Spleen (tissue), 11 donors: Measurements from ENCODE around the gene DOCK10. TPM values are rescaled to one million over a fixed set of nuclear protein-coding genes. Genes with fewer than 3 reads are reported as not detected.

Source experiments
- DNase-seq: peaks from one replicate; pipeline ENCODE4 v3.0.0-alpha.2; 2020
- H3K27ac ChIP-seq, 8 donors: fragments of 200-600 bp; sonication (generic) in 7 of 8; 1 replicate in 4 of 8; 2 replicates in 4 of 8; pipeline versions ENCODE4 v1.5.0 to v1.8.0; 2016 to 2021; ENCODE audit warnings: inconsistent platforms in 4 of 8, mild to moderate bottlenecking in 4 of 8, moderate library complexity in 1 of 8
- H3K27me3 ChIP-seq, 7 donors: fragments of 200-600 bp; sonication (generic) in 6 of 7; replicated peaks in 1 of 7; 1 replicate in 4 of 7; 2 replicates in 3 of 7; pipeline versions ENCODE4 v1.5.0 to v1.8.0; 2016 to 2021; ENCODE audit warnings: inconsistent platforms in 3 of 7, mild to moderate bottlenecking in 1 of 7
- H3K36me3 ChIP-seq, 6 donors: fragments of 200-600 bp; sonication (generic) in 5 of 6; 1 replicate in 4 of 6; 2 replicates in 2 of 6; pipeline versions ENCODE4 v1.5.0 to v1.8.0; 2016 to 2021; ENCODE audit warnings: inconsistent platforms in 2 of 6
- H3K4me1 ChIP-seq, 6 donors: fragments of 200-600 bp; sonication (generic) in 5 of 6; 1 replicate in 3 of 6; 2 replicates in 3 of 6; pipeline versions ENCODE4 v1.5.0 to v1.8.0; 2016 to 2021; ENCODE audit warnings: inconsistent platforms in 3 of 6
- H3K4me3 ChIP-seq, 8 donors: fragments of 200-600 bp; sonication (generic) in 7 of 8; 1 replicate in 4 of 8; 2 replicates in 4 of 8; pipeline versions ENCODE4 v1.5.0 to v1.8.0; 2016 to 2021; ENCODE audit warnings: inconsistent platforms in 4 of 8, mild to moderate bottlenecking in 4 of 8, moderate library complexity in 2 of 8
- H3K9me3 ChIP-seq, 8 donors: fragments of 200-600 bp; sonication (generic) in 7 of 8; 1 replicate in 4 of 8; 2 replicates in 4 of 8; pipeline versions ENCODE4 v1.5.0 to v1.8.0; 2016 to 2021; ENCODE audit warnings: inconsistent platforms in 4 of 8
- POLR2A ChIP-seq, 3 donors: fragments of 450-650 bp; IDR thresholded peaks; one replicate each; pipeline ENCODE4 v1.5.1; 2017; ENCODE audit warnings: antibody characterized with exemption in 3 of 3, mild to moderate bottlenecking in 1 of 3
- POLR2AphosphoS5 ChIP-seq, 3 donors: sonication (generic); formaldehyde crosslinking; IDR thresholded peaks; one replicate each; pipeline ENCODE4 v1.5.1; 2017; ENCODE audit warnings: antibody characterized with exemption in 3 of 3
- WGBS, 5 donors: extraction: QIAGEN DNeasy Blood & Tissue Kit in 3 of 5; methylation state at CpG; one replicate each; pipeline versions ENCODE4 v1.1.5 to v1.1.7; 2013 to 2018; 5-methylcytosine and 5-hydroxymethylcytosine counted together
- intact Hi-C: fragments of 100-400 bp; cut with DNase I; formaldehyde crosslinking; loops from one replicate; pipeline ENCODE4 v1.15.0; 2023; ENCODE audit warnings: low total_unique reads
- polyA plus RNA-seq, 3 donors: library from polyadenylated mRNA; stranded (reverse); fragments of 200-250 nt; gene quantifications; one replicate each; pipeline ENCODE4 v1.2.1, GENCODE V29; 2013
- total RNA-seq, 7 donors: library from RNA; depleted of rRNA in 3 of 7; stranded (reverse); fragments of >200 nt in 3 of 7; fragmentation: NEBNext Ultra II Directional in 4 of 7; extraction: Animal tissue kit (Norgen Biotek cat#: 25700) in 4 of 7; gene quantifications; one replicate each; pipeline versions ENCODE4 v1.1.0 to v1.2.1, GENCODE V29; 2016 to 2021
- TF ChIP-seq, protein P1 (sequence below), 11 experiments: fragments of 200-600 bp in 7 of 11; fragments of 450-650 bp in 4 of 11; sonication (generic) in 4 of 11; IDR thresholded peaks in 8 of 11; conservative IDR thresholded peaks in 3 of 11; 1 replicate in 7 of 11; 2 replicates in 4 of 11; pipeline versions ENCODE4 v1.4.0 to v1.8.0; 2016 to 2021; ENCODE audit warnings: antibody characterized with exemption in 11 of 11, inconsistent platforms in 4 of 11, mild to moderate bottlenecking in 1 of 11
- donor health status: healthy with polysubstance abuse.
- donor health status: DM: no; HTN: no; CAD: no; lungs with moderate emphysema.
- donor health status: DM: no; HTN: no; CAD: no.
- donor health status: Bipolar disorder and iron deficiency.
- donor health status: healthy.
- donor health status: DM: no; HTN: no; CAD: no.
- donor health status: DM: yes; HTN: yes; CAD: no.

The DOCK10 gene
- total and polyA plus RNA-seq, 10 donors, result 12.5 to 203 (median 158) TPM

DNA sequence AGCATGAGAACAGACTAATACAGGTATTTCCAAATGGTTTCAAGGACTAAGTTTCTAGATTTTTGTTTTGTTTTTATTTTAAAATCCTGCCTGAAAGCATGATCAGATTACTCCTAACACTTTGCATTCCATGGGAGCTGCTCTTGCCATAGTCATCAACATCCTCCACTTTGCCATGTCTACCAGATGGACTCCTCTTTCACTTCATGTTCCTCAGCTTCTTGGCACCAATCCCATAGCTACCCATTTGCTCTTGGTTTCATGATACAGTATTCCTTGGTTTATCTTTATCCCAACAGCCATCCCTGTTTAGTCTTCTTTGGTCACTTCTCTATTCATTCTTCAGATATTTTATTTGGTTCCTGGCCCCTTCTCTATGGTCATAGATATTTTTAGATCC is 171.9 kb downstream of the DOCK10 start:
- H3K4me1 ChIP-seq, result peaks cover 0 to 7% (median 4%) of the 10 kb centered on the region in 6 donors
- peaks cover 0 to 100% (median 63%) of the 10 kb centered on the region in 6 donors for H3K36me3 ChIP-seq
- no peak for DNase-seq
- no peaks in the 10 kb centered on the region for H3K27me3 ChIP-seq
- intact Hi-C loops, result no loop called here
- no peak for TF ChIP-seq POLR2A (IDR thresholded peaks at IDR 0.05)
- TF ChIP-seq, protein P1, sequence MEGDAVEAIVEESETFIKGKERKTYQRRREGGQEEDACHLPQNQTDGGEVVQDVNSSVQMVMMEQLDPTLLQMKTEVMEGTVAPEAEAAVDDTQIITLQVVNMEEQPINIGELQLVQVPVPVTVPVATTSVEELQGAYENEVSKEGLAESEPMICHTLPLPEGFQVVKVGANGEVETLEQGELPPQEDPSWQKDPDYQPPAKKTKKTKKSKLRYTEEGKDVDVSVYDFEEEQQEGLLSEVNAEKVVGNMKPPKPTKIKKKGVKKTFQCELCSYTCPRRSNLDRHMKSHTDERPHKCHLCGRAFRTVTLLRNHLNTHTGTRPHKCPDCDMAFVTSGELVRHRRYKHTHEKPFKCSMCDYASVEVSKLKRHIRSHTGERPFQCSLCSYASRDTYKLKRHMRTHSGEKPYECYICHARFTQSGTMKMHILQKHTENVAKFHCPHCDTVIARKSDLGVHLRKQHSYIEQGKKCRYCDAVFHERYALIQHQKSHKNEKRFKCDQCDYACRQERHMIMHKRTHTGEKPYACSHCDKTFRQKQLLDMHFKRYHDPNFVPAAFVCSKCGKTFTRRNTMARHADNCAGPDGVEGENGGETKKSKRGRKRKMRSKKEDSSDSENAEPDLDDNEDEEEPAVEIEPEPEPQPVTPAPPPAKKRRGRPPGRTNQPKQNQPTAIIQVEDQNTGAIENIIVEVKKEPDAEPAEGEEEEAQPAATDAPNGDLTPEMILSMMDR (IDR thresholded peaks at IDR 0.05 in 8 of 11, conservative IDR thresholded peaks at IDR 0.05 in 3 of 11), result no peak
- no peak for TF ChIP-seq POLR2AphosphoS5 (IDR thresholded peaks at IDR 0.05)
- H3K9me3 ChIP-seq, result no peaks in the 10 kb centered on the region
- H3K4me3 ChIP-seq, result no peak overlapping the region
- H3K27ac ChIP-seq, result peak overlapping the region in 1 of 8 donors; percentile 35

DNA sequence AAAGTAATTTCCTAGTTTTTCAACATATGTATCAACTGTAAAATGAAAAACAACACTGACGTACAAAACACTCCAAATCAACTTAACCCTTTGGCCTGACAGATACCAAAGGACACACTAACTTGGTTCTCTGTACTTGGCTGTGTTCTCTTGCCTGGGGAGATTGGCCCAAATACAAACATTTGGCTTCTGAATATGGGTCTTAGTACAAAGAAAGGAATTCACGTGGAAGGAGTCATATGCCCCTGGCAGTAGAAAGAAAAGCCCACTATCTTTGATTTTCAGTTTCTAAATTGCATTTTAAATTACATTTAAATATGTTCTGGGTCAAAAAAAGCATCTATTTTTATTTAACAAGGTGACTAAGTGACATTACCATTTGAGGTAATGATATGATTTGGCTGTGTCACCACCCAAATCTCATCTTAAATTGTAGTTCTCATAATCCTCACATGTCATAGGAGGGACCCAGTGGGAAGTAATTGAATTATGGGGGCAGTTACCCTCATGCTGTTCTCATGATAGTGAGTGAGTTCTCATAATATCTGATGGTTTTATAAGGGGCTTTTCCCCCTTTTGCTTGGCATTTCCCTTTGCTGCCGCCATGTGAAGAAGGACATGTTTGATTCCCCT is 172.6 kb downstream of the DOCK10 start:
- no peak for DNase-seq

DNA sequence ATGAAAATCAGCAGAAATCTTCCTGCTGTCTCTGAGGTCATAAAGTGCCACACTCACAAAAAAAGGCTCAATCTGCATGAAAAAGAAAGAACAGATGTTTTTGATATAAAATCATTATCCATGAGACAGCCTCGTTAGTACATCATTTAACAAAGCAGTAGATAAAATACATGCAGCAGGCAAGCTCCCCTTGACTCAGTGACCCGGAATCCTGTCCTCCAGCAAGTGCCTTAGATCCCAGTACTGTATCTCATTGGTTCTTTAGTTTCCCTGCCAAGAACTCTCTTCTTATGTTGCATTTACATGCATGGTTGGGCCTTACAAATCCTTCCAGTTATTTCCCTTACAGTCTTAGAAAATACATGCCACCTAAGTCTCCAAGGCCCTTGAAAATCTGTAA is 177.3 kb downstream of the DOCK10 start:
- WGBS, 5 donors, result 81 to 87% (median 86%) methylated on average over 2 of the region's 2 CpGs
- intact Hi-C loops, result no loop called here
- Histone ChIP-seq H3K4me1 (no peaks in the 10 kb centered on the region), H3K9me3 (no peaks in the 10 kb centered on the region), H3K27ac (no peak overlapping the region), H3K4me3 (no peak overlapping the region), H3K27me3 (no peaks in the 10 kb centered on the region), H3K36me3 (peaks cover 0 to 100% (median 64%) of the 10 kb centered on the region in 6 donors)
- no peak for TF ChIP-seq POLR2AphosphoS5 (IDR thresholded peaks at IDR 0.05)
- no peak for TF ChIP-seq POLR2A (IDR thresholded peaks at IDR 0.05)
- TF ChIP-seq, protein P1 (IDR thresholded peaks at IDR 0.05 in 8 of 11, conservative IDR thresholded peaks at IDR 0.05 in 3 of 11), result no peak
- DNase-seq, result no peak

More for the DNA sequence above, 172.6 kb downstream of the DOCK10 start:
- no peaks in the 10 kb centered on the region for H3K27me3 ChIP-seq
- H3K27ac ChIP-seq, result peak overlapping the region in 2 of 8 donors; percentile 29 to 35
- H3K4me3 ChIP-seq, result no peak overlapping the region
- TF ChIP-seq, protein P1 (IDR thresholded peaks at IDR 0.05 in 8 of 11, conservative IDR thresholded peaks at IDR 0.05 in 3 of 11), result no peak
- no peak for TF ChIP-seq POLR2A (IDR thresholded peaks at IDR 0.05)
- no peak for TF ChIP-seq POLR2AphosphoS5 (IDR thresholded peaks at IDR 0.05)
- no peaks in the 10 kb centered on the region for H3K9me3 ChIP-seq
- intact Hi-C loops, result no loop called here
- 73 to 87% (median 81%) methylated on average over 3 of the region's 3 CpGs for WGBS, 5 donors
- H3K4me1 ChIP-seq, result peaks cover 0 to 2% (median under 1%) of the 10 kb centered on the region in 6 donors
- H3K36me3 ChIP-seq, result peaks cover 0 to 100% (median 66%) of the 10 kb centered on the region in 6 donors

DNA sequence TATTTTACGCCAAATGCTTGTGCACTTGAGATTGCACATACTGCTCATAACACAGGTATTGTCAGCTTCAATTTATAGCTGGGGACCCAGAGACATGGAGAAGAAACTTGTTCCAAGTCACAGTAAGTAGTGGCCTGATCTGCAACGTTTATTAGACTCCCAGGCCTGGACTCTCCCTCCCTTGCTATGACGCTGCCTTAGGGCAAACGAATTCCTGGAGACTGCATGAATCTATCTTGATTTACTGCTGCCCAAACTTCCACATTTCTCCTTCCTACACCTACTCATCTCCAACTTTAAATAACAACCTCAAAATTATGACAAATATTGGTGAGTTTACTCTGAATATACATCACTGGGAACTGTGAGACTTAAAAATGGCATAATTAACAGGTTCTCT is 181.0 kb downstream of the DOCK10 start:
- no peak for TF ChIP-seq POLR2AphosphoS5 (IDR thresholded peaks at IDR 0.05)
- TF ChIP-seq, protein P1 (IDR thresholded peaks at IDR 0.05 in 8 of 11, conservative IDR thresholded peaks at IDR 0.05 in 3 of 11), result no peak
- DNase-seq, result no peak
- Histone ChIP-seq H3K36me3 (peaks cover 0 to 100% (median 66%) of the 10 kb centered on the region in 6 donors), H3K4me1 (no peaks in the 10 kb centered on the region), H3K9me3 (no peaks in the 10 kb centered on the region), H3K4me3 (no peak overlapping the region), H3K27me3 (no peaks in the 10 kb centered on the region), H3K27ac (no peak overlapping the region)
- WGBS, 5 donors, result 83 to 87% (median 85%) methylated on average over 4 of the region's 4 CpGs
- intact Hi-C loops, result no loop called here
